ENCODE measurements around the gene EHHADH. TPM values are rescaled to one million over a fixed set of nuclear protein-coding genes. Genes with fewer than 3 reads are reported as not detected.

EHHADH gene
- total RNA-seq, 1 donor from 2014 or later: 1.3 TPM

- no peak for TF ChIP-seq CTCF (IDR thresholded peaks at IDR 0.05; ENCODE audit: insufficient read depth, low read length, severe bottlenecking)
- H3K36me3 ChIP-seq (ENCODE audit: control insufficient read depth, insufficient read depth, low read length): no peaks in the 10 kb centered on the region
- H3K27me3 ChIP-seq (ENCODE audit: control insufficient read depth, insufficient read depth, low read length): no peaks in the 10 kb centered on the region
- peak; percentile 20 for DNase-seq (ENCODE audit: low read depth)
- no peak overlapping the region for H3K4me3 ChIP-seq (ENCODE audit: low read depth, low read length)
- FAIRE-seq: no peak
Observed at GRCh38 chr3:185210621-185211142, 43.2 kb downstream of the EHHADH start.

- H3K27me3 ChIP-seq (ENCODE audit: control insufficient read depth, insufficient read depth, low read length): no peaks in the 10 kb centered on the region
- H3K36me3 ChIP-seq (ENCODE audit: control insufficient read depth, insufficient read depth, low read length): peaks cover 2% of the 10 kb centered on the region
- TF ChIP-seq CTCF (IDR thresholded peaks at IDR 0.05; ENCODE audit: insufficient read depth, low read length, severe bottlenecking): no peak
- no peak for FAIRE-seq
- DNase-seq (ENCODE audit: low read depth): no peak
- H3K4me3 ChIP-seq (ENCODE audit: low read depth, low read length): no peak overlapping the region
Observed at GRCh38 chr3:185208823-185209222, 45.0 kb downstream of the EHHADH start.

- H3K4me3 ChIP-seq (ENCODE audit: low read depth, low read length): no peak overlapping the region
- peaks cover 2% of the 10 kb centered on the region for H3K36me3 ChIP-seq (ENCODE audit: control insufficient read depth, insufficient read depth, low read length)
- no peak for FAIRE-seq
- H3K27me3 ChIP-seq (ENCODE audit: control insufficient read depth, insufficient read depth, low read length): no peaks in the 10 kb centered on the region
- DNase-seq (ENCODE audit: low read depth): peak; percentile 98
- no peak for TF ChIP-seq CTCF (IDR thresholded peaks at IDR 0.05; ENCODE audit: insufficient read depth, low read length, severe bottlenecking)
Observed at GRCh38 chr3:185207931-185208746, 45.7 kb downstream of the EHHADH start.

GRCh38 chr3:185207481-185207880, 46.4 kb downstream of the EHHADH start:
- H3K36me3 ChIP-seq (ENCODE audit: control insufficient read depth, insufficient read depth, low read length): peaks cover 2% of the 10 kb centered on the region
- no peak overlapping the region for H3K4me3 ChIP-seq (ENCODE audit: low read depth, low read length)
- FAIRE-seq (no peak), DNase-seq (ENCODE audit: low read depth) (no peak)
- TF ChIP-seq CTCF (IDR thresholded peaks at IDR 0.05; ENCODE audit: insufficient read depth, low read length, severe bottlenecking): no peak
- H3K27me3 ChIP-seq (ENCODE audit: control insufficient read depth, insufficient read depth, low read length): no peaks in the 10 kb centered on the region

- no peaks in the 10 kb centered on the region for H3K27me3 ChIP-seq (ENCODE audit: control insufficient read depth, insufficient read depth, low read length)
- DNase-seq (ENCODE audit: low read depth): no peak
Observed at GRCh38 chr3:185205865-185206264, 48.0 kb downstream of the EHHADH start.

More at GRCh38 chr3:185205865-185206264, 48.0 kb downstream of the EHHADH start:
- Histone ChIP-seq H3K4me3 (ENCODE audit: low read depth, low read length) (no peak overlapping the region), H3K36me3 (ENCODE audit: control insufficient read depth, insufficient read depth, low read length) (peaks cover 2% of the 10 kb centered on the region)
- TF ChIP-seq CTCF (IDR thresholded peaks at IDR 0.05; ENCODE audit: insufficient read depth, low read length, severe bottlenecking): no peak
- no peak for FAIRE-seq

Measured in bronchial epithelial cell (primary cell).